HEK293 (cell line): ENCODE measurements around the gene F10.

Source experiments
- CTCF ChIA-PET: fragments of 350-600 bp; formaldehyde crosslinking; extraction: SDS; loops from one replicate; lab custom pipeline; 2021; ENCODE audit warnings: antibody characterized with exemption; lab: Yijun Ruan, JAX
- POLR2A ChIA-PET: fragments of 300-600 bp; formaldehyde crosslinking; extraction: SDS; loops from one replicate; lab custom pipeline; 2020; ENCODE audit warnings: antibody characterized with exemption, inconsistent platforms; lab: Yijun Ruan, JAX
- H3K27ac ChIP-seq: fragments of 200-500 bp; sonication (Bioruptor generic); 2 replicates; pipeline ENCODE4 v1.5.1; 2014; ENCODE audit warnings: low read depth, low read length, control low read depth, inconsistent platforms; ENCODE audit errors: extremely low read depth
- H3K36me3 ChIP-seq, 2 experiments: fragments of 200-500 bp in 1 of 2; sonication (Bioruptor generic) in 1 of 2; 1 replicate in 1 of 2; 2 replicates in 1 of 2; pipeline ENCODE4 v1.5.1; 2014 to 2017; ENCODE audit warnings: inconsistent platforms in 2 of 2, low read length in 2 of 2; ENCODE audit not compliant: control insufficient read depth in 2 of 2, insufficient read depth in 1 of 2
- H3K4me1 ChIP-seq: fragments of 200-500 bp; sonication (Bioruptor generic); 2 replicates; pipeline ENCODE4 v1.5.1; 2014; ENCODE audit warnings: mild to moderate bottlenecking, low read length, inconsistent platforms; ENCODE audit not compliant: control insufficient read depth, insufficient read depth
- H3K4me3 ChIP-seq: 2 replicates; pipeline ENCODE4 v1.5.1; 2011; ENCODE audit warnings: low read depth, mild to moderate bottlenecking, control low read depth, low read length, moderate library complexity
- H3K9me3 ChIP-seq: fragments of 200-500 bp; sonication (Bioruptor generic); 2 replicates; pipeline ENCODE4 v1.5.1; 2014; ENCODE audit warnings: low read depth, low read length, inconsistent platforms; ENCODE audit not compliant: control insufficient read depth, insufficient read depth
- HIC1 ChIP-seq: fragments of 450-650 bp; formaldehyde crosslinking; IDR thresholded peaks from 2 replicates; pipeline ENCODE4 v1.5.1; 2016; ENCODE audit warnings: missing biosample characterization, missing genetic modification characterization
- KLF8 ChIP-seq: fragments of 450-650 bp; formaldehyde crosslinking; IDR thresholded peaks from 2 replicates; pipeline ENCODE4 v1.5.1; 2016; ENCODE audit warnings: missing biosample characterization, missing genetic modification characterization
- PRDM1 ChIP-seq: fragments of 450-650 bp; formaldehyde crosslinking; IDR thresholded peaks from 2 replicates; pipeline ENCODE4; 2016; ENCODE audit warnings: missing biosample characterization, missing genetic modification characterization
- TCF7L2 ChIP-seq: IDR thresholded peaks from 2 replicates; pipeline ENCODE4 v1.6.1; 2011; ENCODE audit warnings: low read depth, mild to moderate bottlenecking, inconsistent platforms, low read length, moderate library complexity, borderline replicate concordance
- TSHZ1 ChIP-seq: fragments of 450-650 bp; formaldehyde crosslinking; IDR thresholded peaks from 2 replicates; pipeline ENCODE4 v1.5.1; 2016; ENCODE audit warnings: missing biosample characterization, missing genetic modification characterization, borderline replicate concordance
- ZNF148 ChIP-seq: fragments of 450-650 bp; formaldehyde crosslinking; IDR thresholded peaks from 2 replicates; pipeline ENCODE4 v1.5.0; 2017; ENCODE audit warnings: missing biosample characterization, missing genetic modification characterization, borderline replicate concordance
- ZNF155 ChIP-seq: fragments of 450-650 bp; formaldehyde crosslinking; IDR thresholded peaks from 2 replicates; pipeline ENCODE4 v1.5.1; 2016; ENCODE audit warnings: missing biosample characterization, missing genetic modification characterization
- ZNF223 ChIP-seq: fragments of 450-650 bp; formaldehyde crosslinking; IDR thresholded peaks from 2 replicates; pipeline ENCODE4 v1.5.1; 2016; ENCODE audit warnings: missing biosample characterization, missing genetic modification characterization
- ZNF26 ChIP-seq: fragments of 450-650 bp; formaldehyde crosslinking; IDR thresholded peaks from 2 replicates; pipeline ENCODE4 v1.5.1; 2016; ENCODE audit warnings: missing biosample characterization, missing genetic modification characterization
- ZNF394 ChIP-seq: fragments of 450-650 bp; formaldehyde crosslinking; IDR thresholded peaks from 2 replicates; pipeline ENCODE4 v1.5.1; 2016; ENCODE audit warnings: missing biosample characterization, missing genetic modification characterization, mild to moderate bottlenecking, moderate library complexity, borderline replicate concordance
- ZNF629 ChIP-seq: fragments of 450-650 bp; formaldehyde crosslinking; IDR thresholded peaks from 2 replicates; pipeline ENCODE4 v1.5.1; 2017; ENCODE audit warnings: missing biosample characterization, missing genetic modification characterization
- ZNF654 ChIP-seq: fragments of 450-650 bp; formaldehyde crosslinking; IDR thresholded peaks from 2 replicates; pipeline ENCODE4 v1.5.1; 2016; ENCODE audit warnings: low read depth, missing biosample characterization, missing genetic modification characterization
- ZNF660 ChIP-seq: fragments of 450-650 bp; IDR thresholded peaks from 2 replicates; pipeline ENCODE4 v1.5.1; 2018; ENCODE audit warnings: missing biosample characterization, mild to moderate bottlenecking, missing genetic modification characterization

The F10 gene

GRCh38 chr13:113187263-113187669 lies 64.7 kb downstream of the F10 start (continued):
- peak; percentile 28; the same call in 1 of the 2 replicates for TF ChIP-seq ZNF394
- peak; percentile 84 for TF ChIP-seq ZNF629 (tag by site-specific recombination)
- 0 out of 2 replicates have a peak, but pooled peaks have one; percentile 38 for TF ChIP-seq KLF8
- TF ChIP-seq ZNF660 (tag by site-specific recombination), result peak; percentile 88; the same call in 1 of the 2 replicates
- peak; percentile 79; the same call in 1 of the 2 replicates for TF ChIP-seq TSHZ1
- no peak for TF ChIP-seq ZNF26 (tag by site-specific recombination)

GRCh38 chr13:113187883-113188665 lies 65.5 kb downstream of the F10 start:
- POLR2A ChIA-PET, result interaction anchor here (1.3 kb wide), 1 partner anchor 21 kb away, joined by 6 read pairs; the partner anchor contains the start of gene PCID2
- no peak overlapping the region for H3K27ac ChIP-seq
- CTCF ChIA-PET, result interaction anchor here (0.7 kb wide), 1 partner anchor 34 kb away, joined by 3 read pairs; no protein-coding TSS in a partner anchor
- no peaks in the 10 kb centered on the region for H3K9me3 ChIP-seq
- peaks cover 6 to 69% of the 10 kb centered on the region in 2 experiments for H3K36me3 ChIP-seq
- TF ChIP-seq TCF7L2 (no peak), HIC1 (tag by site-specific recombination) (peak; percentile 63; the same call in 1 of the 2 replicates)
- no peak overlapping the region for H3K4me3 ChIP-seq
- no peaks in the 10 kb centered on the region for H3K4me1 ChIP-seq

- no peak overlapping the region for H3K4me3 ChIP-seq
- peaks cover 10 to 68% of the 10 kb centered on the region in 2 experiments for H3K36me3 ChIP-seq
- no peak for TF ChIP-seq ZNF155
- peak; percentile 75 for TF ChIP-seq PRDM1 (tag by site-specific recombination)
- TF ChIP-seq, all 188 proteins: peak for 1
- ChIA-PET CTCF (no interaction called here), POLR2A (interaction anchor here (0.6 kb wide), 1 partner anchor 277 kb away, joined by 3 read pairs; no protein-coding TSS in a partner anchor)
- Histone ChIP-seq H3K27ac (no peak overlapping the region), H3K4me1 (no peaks in the 10 kb centered on the region), H3K9me3 (no peaks in the 10 kb centered on the region)
Measured at GRCh38 chr13:113190181-113190580, 67.6 kb downstream of the F10 start.

- Histone ChIP-seq H3K27ac (no peak overlapping the region), H3K9me3 (no peaks in the 10 kb centered on the region), H3K4me3 (no peak overlapping the region), H3K36me3 (peaks cover 20 to 75% of the 10 kb centered on the region in 2 experiments), H3K4me1 (no peaks in the 10 kb centered on the region)
- POLR2A ChIA-PET, result interaction anchor here (1.0 kb wide), 1 partner anchor 16 kb away, joined by 3 read pairs; the partner anchor contains the start of gene PCID2
- CTCF ChIA-PET, result no interaction called here
- TF ChIP-seq HIC1 (tag by site-specific recombination) (no peak), ZNF223 (no peak), ZNF654 (tag by site-specific recombination) (no peak), ZNF148 (tag by site-specific recombination) (no peak)
Measured at GRCh38 chr13:113192279-113192678, 69.7 kb downstream of the F10 start.
